Adrenal gland (tissue), 12 donors: ENCODE measurements around the gene ZDHHC7. TPM values are rescaled to one million over a fixed set of nuclear protein-coding genes. Genes with fewer than 3 reads are reported as not detected.

ENCODE experiments used
- DNase-seq, 7 donors: peaks; one replicate each; pipeline ENCODE4 v3.0.0-alpha.2; 2019 to 2020
- H3K27ac ChIP-seq, 5 donors: fragments of 200-600 bp; sonication (generic) in 4 of 5; 1 replicate in 3 of 5; 2 replicates in 2 of 5; pipeline versions ENCODE4 v1.5.1 to v1.8.0; 2016 to 2020; ENCODE audit warnings: mild to moderate bottlenecking in 1 of 5
- H3K27me3 ChIP-seq: fragments of 200-600 bp; 2 replicates; pipeline ENCODE4 v1.8.0; 2021
- H3K36me3 ChIP-seq, 2 donors: fragments of 200-600 bp; replicated peaks in 1 of 2; 1 replicate in 1 of 2; 2 replicates in 1 of 2; pipeline versions ENCODE4 v1.5.1 to v1.8.0; 2018 to 2022
- H3K4me1 ChIP-seq, 2 donors: fragments of 200-600 bp; replicated peaks in 1 of 2; 1 replicate in 1 of 2; 2 replicates in 1 of 2; pipeline versions ENCODE4 v1.5.1 to v1.8.0; 2018 to 2021
- H3K4me3 ChIP-seq, 4 donors: fragments of 200-600 bp; sonication (generic) in 3 of 4; one replicate each; pipeline ENCODE4 v1.5.1; 2016 to 2018
- H3K9me3 ChIP-seq, 3 donors: fragments of 200-600 bp; sonication (generic) in 1 of 3; replicated peaks in 1 of 3; 1 replicate in 2 of 3; 2 replicates in 1 of 3; pipeline versions ENCODE4 v1.5.1 to v1.8.0; 2016 to 2021
- POLR2A ChIP-seq, 2 donors: fragments of 450-650 bp; IDR thresholded peaks; one replicate each; pipeline ENCODE4 v1.6.1; 2017; ENCODE audit warnings: antibody characterized with exemption in 2 of 2, mild to moderate bottlenecking in 2 of 2, moderate library complexity in 1 of 2
- WGBS, 4 donors: extraction: QIAGEN DNeasy Blood & Tissue Kit in 2 of 4; methylation state at CpG; one replicate each; pipeline versions ENCODE4 v1.1.5 to v1.1.7; 2013 to 2017; 5-methylcytosine and 5-hydroxymethylcytosine counted together
- intact Hi-C, 2 donors: fragments of 100-400 bp; cut with DNase I; formaldehyde crosslinking; loops; one replicate each; pipeline versions ENCODE4 v1.14.1 to v1.15.0; 2022 to 2023
- polyA plus RNA-seq, 3 donors: library from polyadenylated mRNA; stranded (reverse); fragments of 200-250 nt in 2 of 3; fragments of 350-450 nt in 1 of 3; fragmentation: Illumina TruSeq in 1 of 3; extraction: RNeasy Lipid Tissue Mini Kit (QIAGEN cat#74804) in 1 of 3; gene quantifications; one replicate each; pipeline ENCODE4 v1.2.3, GENCODE V29; 2013 to 2014
- total RNA-seq, 9 donors: library from RNA; depleted of rRNA in 4 of 9; stranded (reverse); fragments of >200 nt in 4 of 9; fragments of 120-200 nt in 1 of 9; fragmentation: NEBNext Ultra II Directional in 1 of 9; extraction: Animal tissue kit (Norgen Biotek cat#: 25700) in 1 of 9; gene quantifications; one replicate each; pipeline versions ENCODE4 v1.1.0 to v1.2.4, GENCODE V29; 2013 to 2023
- TF ChIP-seq, protein P1 (sequence below), 6 experiments: fragments of 450-650 bp in 4 of 6; fragments of 200-600 bp in 2 of 6; sonication (generic) in 1 of 6; IDR thresholded peaks; 1 replicate in 5 of 6; 2 replicates in 1 of 6; pipeline versions ENCODE4 v1.5.1 to v1.8.0; 2016 to 2021; ENCODE audit warnings: antibody characterized with exemption in 6 of 6, mild to moderate bottlenecking in 2 of 6, moderate library complexity in 1 of 6
- donor health status: healthy with polysubstance abuse.
- donor health status: Bipolar disorder and iron deficiency.
- donor health status: DM: yes; HTN: yes; CAD: no.
- donor health status: DM: no; HTN: no; CAD: no.
- donor health status: DM: no; HTN: no; CAD: no.
- donor health status: DM: yes; HTN: yes; CAD: no.

ZDHHC7 gene
- total and polyA plus RNA-seq, 12 donors = 22.5 to 74.6 (median 41.0) TPM

DNA sequence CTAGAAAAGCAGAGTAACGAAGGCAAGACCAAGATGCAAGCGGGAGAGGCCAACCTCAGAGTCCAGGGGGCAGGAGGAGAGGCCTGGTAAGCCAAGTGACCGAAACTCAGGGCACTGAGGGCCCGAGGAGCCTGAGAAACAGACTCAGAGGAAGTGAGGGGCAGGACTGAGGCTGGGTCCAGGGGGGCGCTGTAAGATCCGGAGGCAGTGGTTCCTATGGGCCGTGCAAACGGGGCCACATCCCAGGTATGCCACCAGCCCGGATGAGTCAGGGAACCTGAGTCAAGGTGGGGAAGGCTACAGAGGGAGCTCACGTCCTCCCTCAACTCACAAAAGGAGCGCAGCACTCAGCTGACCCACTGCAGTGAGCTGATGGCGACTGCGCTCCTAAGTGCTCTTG lies 8.3 kb downstream of the ZDHHC7 start:
- no peak for DNase-seq
- peak overlapping the region in 3 of 5 donors; percentile 18 to 69 (median 67) for H3K27ac ChIP-seq
- H3K4me3 ChIP-seq = no peak overlapping the region
- no peak for TF ChIP-seq POLR2A (IDR thresholded peaks at IDR 0.05)
- TF ChIP-seq, protein P1, sequence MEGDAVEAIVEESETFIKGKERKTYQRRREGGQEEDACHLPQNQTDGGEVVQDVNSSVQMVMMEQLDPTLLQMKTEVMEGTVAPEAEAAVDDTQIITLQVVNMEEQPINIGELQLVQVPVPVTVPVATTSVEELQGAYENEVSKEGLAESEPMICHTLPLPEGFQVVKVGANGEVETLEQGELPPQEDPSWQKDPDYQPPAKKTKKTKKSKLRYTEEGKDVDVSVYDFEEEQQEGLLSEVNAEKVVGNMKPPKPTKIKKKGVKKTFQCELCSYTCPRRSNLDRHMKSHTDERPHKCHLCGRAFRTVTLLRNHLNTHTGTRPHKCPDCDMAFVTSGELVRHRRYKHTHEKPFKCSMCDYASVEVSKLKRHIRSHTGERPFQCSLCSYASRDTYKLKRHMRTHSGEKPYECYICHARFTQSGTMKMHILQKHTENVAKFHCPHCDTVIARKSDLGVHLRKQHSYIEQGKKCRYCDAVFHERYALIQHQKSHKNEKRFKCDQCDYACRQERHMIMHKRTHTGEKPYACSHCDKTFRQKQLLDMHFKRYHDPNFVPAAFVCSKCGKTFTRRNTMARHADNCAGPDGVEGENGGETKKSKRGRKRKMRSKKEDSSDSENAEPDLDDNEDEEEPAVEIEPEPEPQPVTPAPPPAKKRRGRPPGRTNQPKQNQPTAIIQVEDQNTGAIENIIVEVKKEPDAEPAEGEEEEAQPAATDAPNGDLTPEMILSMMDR (IDR thresholded peaks at IDR 0.05) = no peak
- intact Hi-C loops = no loop called here
- 81 to 97% (median 87%) methylated on average over 10 to 13 of the region's 13 CpGs for WGBS, 4 donors
- H3K4me1 ChIP-seq = peaks cover 18 to 64% of the 10 kb centered on the region in 2 donors
- no peaks in the 10 kb centered on the region for H3K36me3 ChIP-seq
- H3K27me3 ChIP-seq = no peaks in the 10 kb centered on the region
- no peaks in the 10 kb centered on the region for H3K9me3 ChIP-seq

DNA sequence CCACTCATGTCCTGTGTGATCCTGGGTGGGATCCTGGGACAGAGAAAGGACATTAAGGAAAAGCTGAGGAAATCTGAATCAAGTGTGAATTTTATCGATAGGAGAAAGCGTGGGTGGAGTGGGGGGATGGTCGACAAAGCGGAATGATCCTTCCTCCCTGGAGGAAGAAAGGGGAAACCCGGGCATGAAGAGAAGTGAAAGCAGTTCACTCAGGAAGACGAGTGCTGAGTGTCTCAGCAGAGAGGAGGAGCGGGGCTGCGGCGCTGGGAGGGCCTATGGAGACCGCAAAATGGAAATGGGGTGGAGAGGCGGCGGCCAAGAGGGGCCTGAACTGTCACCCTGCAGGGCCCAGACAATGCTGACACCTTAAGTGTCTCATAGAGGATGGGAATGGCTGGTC lies 8.7 kb downstream of the ZDHHC7 start:
- no peak overlapping the region for H3K4me3 ChIP-seq
- peaks cover 18 to 64% of the 10 kb centered on the region in 2 donors for H3K4me1 ChIP-seq
- H3K27me3 ChIP-seq = no peaks in the 10 kb centered on the region
- H3K36me3 ChIP-seq = no peaks in the 10 kb centered on the region
- peak overlapping the region in 4 of 5 donors; percentile 18 to 69 (median 48) for H3K27ac ChIP-seq
- peak in 1 of 7 donors; percentile 50 for DNase-seq
- intact Hi-C loops = no loop called here
- H3K9me3 ChIP-seq = no peaks in the 10 kb centered on the region
- TF ChIP-seq, protein P1 (IDR thresholded peaks at IDR 0.05) = no peak
- no peak for TF ChIP-seq POLR2A (IDR thresholded peaks at IDR 0.05)
- WGBS, 4 donors = 63 to 79% (median 72%) methylated on average over 12 of the region's 12 CpGs

- no peak overlapping the region for H3K4me3 ChIP-seq
- peak overlapping the region in 3 of 5 donors; percentile 29 to 69 (median 67) for H3K27ac ChIP-seq
- no peaks in the 10 kb centered on the region for H3K9me3 ChIP-seq
- no peaks in the 10 kb centered on the region for H3K36me3 ChIP-seq
- no peaks in the 10 kb centered on the region for H3K27me3 ChIP-seq
- H3K4me1 ChIP-seq = peaks cover 18 to 64% of the 10 kb centered on the region in 2 donors
- intact Hi-C loops = no loop called here
- DNase-seq = no peak
- TF ChIP-seq, protein P1 (IDR thresholded peaks at IDR 0.05) = no peak
- TF ChIP-seq POLR2A (IDR thresholded peaks at IDR 0.05) = no peak
- WGBS, 4 donors = 38 to 57% (median 46%) methylated on average over 10 of the region's 10 CpGs
Measured at GRCh38 chr16:85002099-85002541, 9.2 kb downstream of the ZDHHC7 start.

DNA sequence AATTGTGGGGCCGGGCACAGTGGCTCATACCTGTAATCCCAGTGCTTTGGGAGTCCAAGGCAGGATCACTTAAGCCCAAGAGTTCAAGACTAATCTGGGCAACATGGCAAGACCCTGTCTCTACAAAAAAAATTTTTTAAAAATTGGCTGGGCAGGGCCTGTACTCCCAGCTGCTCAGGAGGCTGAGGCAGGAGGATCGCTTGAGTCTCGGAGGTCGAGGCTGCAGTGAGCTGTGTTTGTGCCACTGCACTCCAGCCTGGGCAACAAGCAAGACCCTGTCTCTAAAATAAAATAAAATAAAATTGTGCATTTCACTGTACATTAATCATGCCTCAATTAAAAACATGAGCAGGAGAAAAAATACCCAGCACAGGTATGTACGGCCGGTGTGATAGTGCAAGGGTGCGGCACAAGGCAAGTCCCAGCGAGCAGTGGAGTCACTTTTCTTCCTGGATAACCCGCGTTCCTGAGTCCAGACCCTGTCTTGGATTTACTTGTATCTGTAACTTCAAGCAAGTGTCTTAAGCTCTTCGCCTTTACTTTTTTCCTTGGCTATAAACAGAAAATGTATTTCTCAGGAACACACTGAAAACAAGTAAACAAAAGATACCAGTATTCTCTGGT lies 11.4 kb downstream of the ZDHHC7 start:
- H3K36me3 ChIP-seq = peaks cover 0 to 8% of the 10 kb centered on the region in 2 donors
- peak in 1 of 7 donors; percentile 7 for DNase-seq
- WGBS, 4 donors = 94 to 97% (median 95%) methylated on average over 11 of the region's 11 CpGs
- no peaks in the 10 kb centered on the region for H3K27me3 ChIP-seq
- peaks cover 13 to 59% of the 10 kb centered on the region in 2 donors for H3K4me1 ChIP-seq
- TF ChIP-seq POLR2A (IDR thresholded peaks at IDR 0.05) = no peak
- TF ChIP-seq, protein P1 (IDR thresholded peaks at IDR 0.05) = no peak
- no peak overlapping the region for H3K4me3 ChIP-seq
- intact Hi-C loops = no loop called here
- H3K9me3 ChIP-seq = no peaks in the 10 kb centered on the region
- H3K27ac ChIP-seq = peak overlapping the region in 3 of 5 donors; percentile 13 to 52 (median 47)
